Neuronal stem cell (in vitro differentiated cells): ENCODE data around the gene IL19.

Experiments
- DNase-seq: peaks from one replicate; pipeline ENCODE4 v3.0.0-alpha.2; 2013; ENCODE audit warnings: low spot score
- H2AFZ ChIP-seq: one replicate; pipeline ENCODE4 v1.6.1; 2013; ENCODE audit warnings: mild to moderate bottlenecking, low read length, inconsistent platforms
- H2AK5ac ChIP-seq: 2 replicates; pipeline ENCODE4 v1.6.1; 2013; ENCODE audit warnings: low read depth, mild to moderate bottlenecking, inconsistent platforms, low read length, moderate library complexity, mixed read lengths
- H2BK120ac ChIP-seq: 2 replicates; pipeline ENCODE4 v1.6.1; 2013; ENCODE audit warnings: low read depth, mild to moderate bottlenecking, inconsistent platforms, low read length, moderate library complexity, mixed read lengths
- H2BK12ac ChIP-seq: one replicate; pipeline ENCODE4 v1.6.1; 2013; ENCODE audit warnings: low read length, inconsistent platforms
- H2BK15ac ChIP-seq: 2 replicates; pipeline ENCODE4 v1.6.1; 2013; ENCODE audit warnings: mild to moderate bottlenecking, low read length, inconsistent platforms, mixed read lengths
- H2BK5ac ChIP-seq: one replicate; pipeline ENCODE4 v1.6.1; 2013; ENCODE audit warnings: inconsistent platforms, mild to moderate bottlenecking, low read length, moderate library complexity
- H3K14ac ChIP-seq: one replicate; pipeline ENCODE4 v1.6.1; 2013; ENCODE audit warnings: low read length, inconsistent platforms
- H3K18ac ChIP-seq: 2 replicates; pipeline ENCODE4 v1.6.1; 2013; ENCODE audit warnings: low read length, inconsistent platforms
- H3K23ac ChIP-seq: 2 replicates; pipeline ENCODE4 v1.6.1; 2013; ENCODE audit warnings: low read depth, mild to moderate bottlenecking, mixed read lengths, low read length, inconsistent platforms; ENCODE audit not compliant: poor library complexity
- H3K27ac ChIP-seq: replicated peaks from 3 replicates; pipeline ENCODE4 v1.5.1; 2013; ENCODE audit warnings: low read length, inconsistent platforms
- H3K27me3 ChIP-seq, 3 experiments: 2 replicates each; pipeline ENCODE4 v1.6.1; 2013; ENCODE audit warnings: low read length in 3 of 3, mild to moderate bottlenecking in 2 of 3, inconsistent platforms in 1 of 3, low read depth in 1 of 3, mixed read lengths in 1 of 3, moderate library complexity in 1 of 3; ENCODE audit not compliant: control insufficient read depth in 3 of 3, insufficient read depth in 3 of 3
- H3K36me3 ChIP-seq, 2 donors: replicated peaks in 1 of 2; 2 replicates each; pipeline ENCODE4 v1.6.1; 2013; ENCODE audit warnings: low read length in 2 of 2; ENCODE audit not compliant: control insufficient read depth in 2 of 2, insufficient read depth in 2 of 2
- H3K4ac ChIP-seq: 2 replicates; pipeline ENCODE4 v1.6.1; 2013; ENCODE audit warnings: inconsistent platforms, mild to moderate bottlenecking, low read length, moderate library complexity
- H3K4me1 ChIP-seq, 2 donors: 1 replicate in 1 of 2; 2 replicates in 1 of 2; pipeline ENCODE4 v1.6.1; 2013; ENCODE audit warnings: low read length in 2 of 2, low read depth in 1 of 2; ENCODE audit not compliant: control insufficient read depth in 2 of 2, insufficient read depth in 1 of 2
- H3K4me2 ChIP-seq: one replicate; pipeline ENCODE4 v1.6.1; 2013; ENCODE audit warnings: mild to moderate bottlenecking, low read length, inconsistent platforms; ENCODE audit not compliant: insufficient read depth, poor library complexity, severe bottlenecking
- H3K4me3 ChIP-seq, 2 donors: 2 replicates each; pipeline ENCODE4 v1.5.1; 2013; ENCODE audit warnings: low read length in 2 of 2, mild to moderate bottlenecking in 2 of 2, inconsistent platforms in 1 of 2, moderate library complexity in 1 of 2
- H3K79me1 ChIP-seq: one replicate; pipeline ENCODE4 v1.6.1; 2013; ENCODE audit warnings: low read depth, mild to moderate bottlenecking, inconsistent platforms, low read length, moderate library complexity
- H3K9ac ChIP-seq: one replicate; pipeline ENCODE4 v1.6.1; 2013; ENCODE audit warnings: mild to moderate bottlenecking, low read depth, low read length, inconsistent platforms; ENCODE audit not compliant: poor library complexity
- H3K9me3 ChIP-seq, 2 donors: replicated peaks in 1 of 2; 2 replicates each; pipeline versions ENCODE3 to v1.6.1; 2013; ENCODE audit warnings: low read length in 2 of 2, mild to moderate bottlenecking in 2 of 2, inconsistent platforms in 1 of 2, low read depth in 1 of 2, mixed read lengths in 1 of 2, moderate library complexity in 1 of 2; ENCODE audit not compliant: control insufficient read depth in 2 of 2, insufficient read depth in 1 of 2
- H4K8ac ChIP-seq: one replicate; pipeline ENCODE4 v1.6.1; 2013; ENCODE audit warnings: low read depth, mild to moderate bottlenecking, inconsistent platforms, low read length, moderate library complexity
- H4K91ac ChIP-seq: one replicate; pipeline ENCODE4 v1.6.1; 2013; ENCODE audit warnings: low read length, low read depth, mild to moderate bottlenecking, inconsistent platforms; ENCODE audit not compliant: poor library complexity
- WGBS, 2 donors: extraction: QIAGEN DNeasy Blood & Tissue Kit; methylation state at CpG; one replicate each; pipeline ENCODE4 v1.1.7; 2013; ENCODE audit warnings: missing lambda C conversion rate in 2 of 2, mixed read lengths in 1 of 2; ENCODE audit not compliant: insufficient read length in 2 of 2, insufficient replicate concordance in 1 of 2; ENCODE audit errors: extremely low coverage in 2 of 2; 5-methylcytosine and 5-hydroxymethylcytosine counted together

Gene IL19

GRCh38 chr1:206751891-206752290, 18.7 kb upstream of the IL19 start:
- no peaks in the 10 kb centered on the region for H3K4me1 ChIP-seq
- H2AK5ac ChIP-seq: no peak overlapping the region
- H3K14ac ChIP-seq: no peak overlapping the region
- H3K23ac ChIP-seq: no peak overlapping the region
- no peak overlapping the region for H3K18ac ChIP-seq
- no peak overlapping the region for H2BK15ac ChIP-seq
- H3K36me3 ChIP-seq: no peaks in the 10 kb centered on the region
- H3K27me3 ChIP-seq: peaks cover 0 to 15% (median 0%) of the 10 kb centered on the region in 3 experiments
- DNase-seq: no peak
- no peak overlapping the region for H3K4me2 ChIP-seq
- H4K91ac ChIP-seq: no peak overlapping the region
- no peak overlapping the region for H2BK12ac ChIP-seq
- no CpG with 5 or more reads among the region's 5 CpGs for WGBS, 2 donors
- H3K4ac ChIP-seq: no peak overlapping the region
- H3K9ac ChIP-seq: no peak overlapping the region
- H3K4me3 ChIP-seq: no peak overlapping the region
- H4K8ac ChIP-seq: no peak overlapping the region
- no peak overlapping the region for H3K27ac ChIP-seq
- no peak overlapping the region for H2AFZ ChIP-seq
- no peaks in the 10 kb centered on the region for H3K79me1 ChIP-seq
- no peak overlapping the region for H2BK120ac ChIP-seq
- H3K9me3 ChIP-seq: no peaks in the 10 kb centered on the region
- no peak overlapping the region for H2BK5ac ChIP-seq

DNA sequence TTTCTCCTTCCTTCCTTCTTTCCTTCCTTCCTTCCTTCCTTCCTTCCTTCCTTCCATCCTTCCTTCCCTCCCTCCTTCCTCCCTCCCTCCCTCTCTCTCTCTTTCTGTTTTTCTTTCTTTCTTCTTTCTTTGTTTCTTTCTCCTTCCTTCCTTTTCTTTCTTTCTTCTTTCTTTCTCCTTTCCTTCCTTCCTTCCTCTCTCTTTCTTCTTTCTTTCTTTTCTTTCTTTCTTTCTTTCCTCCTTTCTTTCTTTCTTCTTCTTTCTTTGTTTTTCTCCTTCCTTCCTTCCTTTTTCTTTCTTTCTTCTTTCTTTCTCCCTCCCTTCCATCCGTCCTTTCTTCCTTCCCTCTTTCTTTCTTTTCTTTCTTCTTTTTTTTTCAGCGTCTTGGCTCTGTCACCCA, 18.1 kb upstream of the IL19 start:
- DNase-seq: no peak
- no peak overlapping the region for H3K4me2 ChIP-seq
- H3K4me3 ChIP-seq: no peak overlapping the region
- H3K18ac ChIP-seq: no peak overlapping the region
- H2AFZ ChIP-seq: no peak overlapping the region
- H3K14ac ChIP-seq: no peak overlapping the region
- peaks cover 0 to 15% (median 0%) of the 10 kb centered on the region in 3 experiments for H3K27me3 ChIP-seq
- no peak overlapping the region for H2BK15ac ChIP-seq
- no peaks in the 10 kb centered on the region for H3K36me3 ChIP-seq
- no peak overlapping the region for H2BK5ac ChIP-seq
- no CpG with 5 or more reads among the region's 2 CpGs for WGBS, 2 donors
- H3K9ac ChIP-seq: no peak overlapping the region
- no peaks in the 10 kb centered on the region for H3K9me3 ChIP-seq
- H2AK5ac ChIP-seq: no peak overlapping the region
- no peaks in the 10 kb centered on the region for H3K79me1 ChIP-seq
- H4K91ac ChIP-seq: no peak overlapping the region
- no peaks in the 10 kb centered on the region for H3K4me1 ChIP-seq
- no peak overlapping the region for H3K4ac ChIP-seq
- H3K27ac ChIP-seq: no peak overlapping the region
- H4K8ac ChIP-seq: no peak overlapping the region
- no peak overlapping the region for H3K23ac ChIP-seq
- no peak overlapping the region for H2BK120ac ChIP-seq
- H2BK12ac ChIP-seq: no peak overlapping the region

DNA sequence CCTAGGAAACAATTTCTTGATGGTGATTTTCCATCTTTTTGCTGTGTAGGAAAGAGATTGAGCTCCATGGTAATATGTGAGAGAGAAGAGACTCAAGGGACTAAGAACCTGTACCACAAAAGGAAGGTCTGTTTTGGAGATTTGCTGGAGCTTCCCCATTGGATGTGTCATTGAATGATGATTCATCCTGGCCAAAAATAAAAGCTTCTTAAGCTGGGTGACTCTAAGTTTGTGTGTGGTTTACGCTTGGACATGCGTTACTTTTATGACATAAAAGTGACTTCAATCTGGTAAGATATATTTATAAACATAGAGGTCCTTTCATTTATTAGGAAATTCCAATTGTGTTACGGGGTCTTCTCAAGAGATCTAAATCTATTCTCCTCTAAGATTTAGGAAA, 17.4 kb upstream of the IL19 start:
- no peaks in the 10 kb centered on the region for H3K36me3 ChIP-seq
- no peak overlapping the region for H3K4me2 ChIP-seq
- H2AK5ac ChIP-seq: no peak overlapping the region
- H2BK12ac ChIP-seq: no peak overlapping the region
- H3K27me3 ChIP-seq: peaks cover 0 to 15% (median 0%) of the 10 kb centered on the region in 3 experiments
- no peak overlapping the region for H3K23ac ChIP-seq
- no peak overlapping the region for H3K14ac ChIP-seq
- DNase-seq: no peak
- H2AFZ ChIP-seq: no peak overlapping the region
- H3K9ac ChIP-seq: no peak overlapping the region
- no peaks in the 10 kb centered on the region for H3K79me1 ChIP-seq
- H2BK5ac ChIP-seq: no peak overlapping the region
- H3K4me3 ChIP-seq: no peak overlapping the region
- H3K4ac ChIP-seq: no peak overlapping the region
- H2BK15ac ChIP-seq: no peak overlapping the region
- no peak overlapping the region for H3K18ac ChIP-seq
- H4K8ac ChIP-seq: no peak overlapping the region
- no peak overlapping the region for H3K27ac ChIP-seq
- H4K91ac ChIP-seq: no peak overlapping the region
- no CpG with 5 or more reads among the region's 3 CpGs for WGBS, 2 donors
- H2BK120ac ChIP-seq: no peak overlapping the region
- no peaks in the 10 kb centered on the region for H3K9me3 ChIP-seq
- H3K4me1 ChIP-seq: no peaks in the 10 kb centered on the region

DNA sequence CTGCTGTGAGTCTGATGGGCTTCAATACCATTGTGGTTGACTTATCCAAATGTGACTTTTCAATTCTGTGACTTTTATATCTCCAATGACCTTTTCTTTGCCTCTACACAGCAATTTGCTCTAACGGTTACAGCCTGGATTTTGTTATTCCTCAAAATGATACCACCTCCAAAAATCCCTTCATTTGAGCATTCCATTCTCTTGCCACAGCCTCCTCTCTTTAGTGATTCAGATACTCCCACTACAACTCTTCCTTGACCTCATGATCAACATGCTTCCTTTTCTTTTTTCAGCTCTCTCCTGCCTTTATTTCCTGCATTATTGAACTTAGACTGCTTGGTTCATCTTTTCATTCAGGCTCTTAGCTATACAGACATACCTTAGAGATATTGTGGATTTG, 16.6 kb upstream of the IL19 start:
- no peak overlapping the region for H2BK15ac ChIP-seq
- no peak overlapping the region for H2BK120ac ChIP-seq
- H3K9ac ChIP-seq: no peak overlapping the region
- no peak for DNase-seq
- H3K18ac ChIP-seq: no peak overlapping the region
- no peaks in the 10 kb centered on the region for H3K9me3 ChIP-seq
- no peak overlapping the region for H3K14ac ChIP-seq
- H3K79me1 ChIP-seq: no peaks in the 10 kb centered on the region
- no peak overlapping the region for H3K27ac ChIP-seq
- H3K27me3 ChIP-seq: peaks cover 0 to 15% (median 0%) of the 10 kb centered on the region in 3 experiments
- no peak overlapping the region for H2AFZ ChIP-seq
- H3K36me3 ChIP-seq: no peaks in the 10 kb centered on the region
- no peak overlapping the region for H2BK5ac ChIP-seq
- no peak overlapping the region for H2AK5ac ChIP-seq
- no peak overlapping the region for H2BK12ac ChIP-seq
- no peak overlapping the region for H4K8ac ChIP-seq
- H3K4me1 ChIP-seq: no peaks in the 10 kb centered on the region
- no CpG with 5 or more reads among the region's 1 CpG for WGBS, 2 donors
- H3K23ac ChIP-seq: no peak overlapping the region
- no peak overlapping the region for H4K91ac ChIP-seq
- H3K4ac ChIP-seq: no peak overlapping the region
- no peak overlapping the region for H3K4me3 ChIP-seq
- no peak overlapping the region for H3K4me2 ChIP-seq
